HG03139 (cell line): Measurements from ENCODE around the gene PPIAL4G.
"Not testable (repeated sequence)": the region's sequence is repeated elsewhere in the genome, so short reads cannot be mapped to it uniquely, and the experiment has no call there.

ENCODE experiments used
- ATAC-seq: cut with Tn5 transposase; IDR thresholded peaks from one replicate; pipeline ENCODE4 v1.9.1; 2021; ENCODE audit not compliant: unreplicated experiment

PPIAL4G gene

DNA sequence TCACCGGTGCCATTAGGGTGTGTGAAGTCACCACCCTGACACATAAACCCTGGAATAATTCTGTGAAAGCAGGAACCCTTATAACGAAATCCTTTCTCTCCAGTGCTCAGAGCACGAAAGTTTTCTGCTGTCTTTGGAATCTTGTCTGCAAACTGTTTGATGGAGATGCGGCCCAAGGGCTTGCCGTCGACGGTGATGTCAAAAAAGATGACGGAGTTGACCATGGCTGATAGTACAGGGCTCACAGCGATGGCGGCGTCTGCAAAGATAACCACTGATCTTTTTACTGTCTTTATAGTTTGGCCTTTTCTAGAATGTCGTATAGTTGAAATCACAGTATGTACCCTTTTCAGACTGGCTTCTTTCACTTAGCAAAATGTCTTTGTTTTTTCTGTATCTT lies at the start of gene PPIAL4G:
PPIAL4G (minus strand) TSS at position 274 of the 400 bp plus-strand sequence; CDS start at position 224, 50 bp downstream.
- ATAC-seq = not testable (repeated sequence)

DNA sequence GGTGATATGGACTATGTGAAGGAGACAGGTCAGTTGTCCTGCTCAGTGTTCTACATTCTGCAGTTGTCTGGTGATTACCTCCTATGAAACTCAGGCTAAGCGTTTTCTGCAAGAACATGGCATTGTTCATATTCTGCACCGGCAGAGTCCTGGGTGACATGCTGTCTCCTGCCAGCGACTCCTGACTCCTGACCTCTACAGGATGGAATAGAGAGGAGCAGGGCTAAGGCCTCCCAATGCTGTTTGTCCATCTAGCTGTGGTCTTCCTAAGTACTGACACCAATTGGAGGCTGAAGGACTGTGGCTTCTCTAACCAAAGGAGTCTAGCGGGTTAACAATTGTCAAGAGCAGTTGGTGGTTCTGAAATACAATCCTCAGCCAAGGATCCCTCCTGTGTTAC lies 49.1 kb upstream of the PPIAL4G start:
- not testable (repeated sequence) for ATAC-seq

DNA sequence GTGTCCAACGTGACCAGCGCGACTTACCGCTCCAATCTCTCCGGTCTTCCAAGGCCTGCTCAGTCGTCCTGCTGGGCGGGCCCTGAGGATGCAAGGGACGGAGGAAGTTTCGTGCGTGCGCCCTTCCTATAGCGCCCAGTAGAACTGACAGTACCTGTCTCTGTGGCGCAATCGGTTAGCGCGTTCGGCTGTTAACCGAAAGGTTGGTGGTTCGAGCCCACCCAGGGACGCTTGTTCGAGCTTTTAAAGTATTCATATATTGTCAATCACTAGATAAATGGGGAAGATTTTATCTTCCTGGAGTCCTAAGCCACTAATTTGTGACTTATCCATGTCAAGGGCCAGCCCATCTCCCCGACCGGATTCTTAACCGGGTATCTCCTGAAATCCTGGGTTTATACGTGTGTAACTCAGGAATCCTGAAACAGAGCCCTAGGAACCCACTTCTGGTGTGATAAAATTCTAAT lies 46.0 kb upstream of the PPIAL4G start:
- ATAC-seq = not testable (repeated sequence)

DNA sequence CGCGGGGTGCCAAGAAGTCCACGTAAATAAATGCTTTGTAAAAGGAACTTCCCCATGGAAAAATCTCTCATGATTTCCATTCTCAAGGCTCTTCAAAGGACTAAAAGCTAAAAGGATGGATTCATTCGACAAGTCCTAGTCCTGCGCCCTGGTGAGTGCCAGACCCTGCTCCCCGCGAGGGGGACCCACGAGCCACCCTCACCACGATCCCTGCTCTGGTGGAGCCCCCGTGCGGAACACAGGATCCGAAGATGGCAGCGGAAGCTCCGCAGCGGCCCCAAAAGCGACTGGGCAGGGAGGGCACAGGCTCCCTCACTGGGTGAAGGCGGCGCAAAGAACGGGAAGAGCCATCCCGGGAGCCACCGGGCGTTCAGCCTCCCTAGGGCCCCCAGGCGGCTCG lies 45.5 kb upstream of the PPIAL4G start:
- not testable (repeated sequence) for ATAC-seq

DNA sequence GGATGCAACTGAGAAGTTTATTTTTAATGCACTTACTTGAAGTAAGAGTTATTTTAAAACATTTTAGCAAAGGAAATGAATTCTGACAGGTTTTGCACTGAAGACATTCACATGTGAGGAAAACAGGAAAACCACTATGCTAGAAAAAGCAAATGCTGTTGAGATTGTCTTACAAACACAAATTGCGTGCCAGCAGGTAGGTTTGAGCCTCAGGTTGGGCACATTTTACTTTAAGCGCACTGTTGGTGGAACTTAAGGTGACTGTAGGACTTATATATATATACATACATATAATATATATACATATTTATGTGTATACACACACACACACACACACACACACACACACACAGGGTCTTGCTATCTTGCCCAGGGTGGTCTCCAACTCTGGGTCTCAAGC lies 43.5 kb upstream of the PPIAL4G start:
- not testable (repeated sequence) for ATAC-seq

DNA sequence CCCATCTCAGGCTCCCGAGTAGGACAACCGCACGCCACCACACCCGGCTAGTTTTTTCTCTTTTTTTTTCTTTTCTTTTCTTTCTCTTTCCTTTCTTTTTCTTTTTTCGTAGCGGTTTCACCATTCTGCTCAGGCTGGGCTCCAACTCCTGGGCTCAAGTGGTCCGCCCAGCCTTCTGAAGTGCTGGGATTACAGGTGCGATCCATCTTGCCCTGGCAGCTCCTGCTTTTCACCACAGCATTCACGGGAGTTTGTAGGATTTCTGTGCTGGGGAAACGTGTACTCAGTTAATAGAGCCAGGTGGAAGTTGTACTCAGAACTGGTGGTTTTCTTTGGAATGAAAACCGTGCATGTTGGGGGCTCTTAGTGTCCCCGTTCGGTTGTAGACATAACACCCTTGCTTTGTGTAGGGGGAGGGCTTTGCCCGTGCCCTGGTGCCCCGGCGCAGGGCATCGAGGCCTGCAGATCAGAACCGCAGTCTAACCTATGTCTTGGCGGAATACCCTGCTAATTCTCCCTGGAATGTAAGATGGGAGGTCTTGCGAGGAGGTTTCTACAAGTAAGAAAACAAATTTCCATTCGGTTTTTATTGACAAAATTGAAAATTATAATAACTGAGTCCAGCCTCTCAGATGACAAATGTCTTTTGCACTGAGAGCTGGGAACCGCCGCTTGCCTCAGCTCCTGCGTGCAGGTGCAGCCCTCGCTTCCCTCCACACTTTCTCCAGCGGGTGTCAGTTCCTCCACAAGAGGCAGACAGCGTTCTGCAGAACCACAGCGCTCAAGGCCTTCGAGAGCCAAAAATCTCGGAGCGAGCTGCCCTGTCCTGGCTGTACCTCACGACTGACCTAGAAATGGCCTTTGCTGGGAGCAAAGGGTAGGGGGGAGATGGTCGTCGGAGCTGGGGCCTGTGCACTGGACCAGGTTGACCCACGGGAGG lies 40.4 kb upstream of the PPIAL4G start:
- ATAC-seq = peak; percentile 22

DNA sequence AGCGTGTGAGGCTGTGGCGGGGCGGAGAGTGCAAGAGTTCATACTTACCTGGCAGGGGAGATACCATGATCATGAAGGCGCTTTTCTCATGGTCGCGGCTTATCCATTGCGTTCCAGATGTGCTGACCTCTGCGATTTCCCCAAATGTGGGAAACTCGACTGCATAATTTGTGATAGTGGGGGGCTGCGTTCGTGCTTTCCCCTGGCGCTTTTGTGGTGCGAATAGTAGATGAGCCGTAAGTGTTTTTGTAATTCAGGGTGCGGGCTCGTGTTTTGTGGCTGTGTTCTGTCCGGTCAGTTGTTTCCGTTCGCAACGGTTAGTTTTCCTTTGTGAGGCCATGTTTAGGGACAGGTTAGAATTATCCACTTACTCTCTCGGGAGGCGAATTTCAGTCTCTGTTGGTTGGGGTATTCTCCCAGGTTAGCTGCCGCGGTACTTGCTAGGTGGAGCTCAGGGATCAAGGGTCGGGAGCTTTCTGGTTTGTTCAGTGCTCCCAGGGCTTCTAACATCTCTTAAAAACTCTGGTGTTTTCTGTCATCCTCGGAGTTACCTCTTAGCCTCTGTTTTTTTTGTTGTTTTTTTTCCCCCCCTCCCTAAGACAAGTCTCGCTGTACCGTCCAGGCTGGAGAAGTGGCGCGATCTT lies 39.6 kb upstream of the PPIAL4G start:
- ATAC-seq = peak; percentile 71

DNA sequence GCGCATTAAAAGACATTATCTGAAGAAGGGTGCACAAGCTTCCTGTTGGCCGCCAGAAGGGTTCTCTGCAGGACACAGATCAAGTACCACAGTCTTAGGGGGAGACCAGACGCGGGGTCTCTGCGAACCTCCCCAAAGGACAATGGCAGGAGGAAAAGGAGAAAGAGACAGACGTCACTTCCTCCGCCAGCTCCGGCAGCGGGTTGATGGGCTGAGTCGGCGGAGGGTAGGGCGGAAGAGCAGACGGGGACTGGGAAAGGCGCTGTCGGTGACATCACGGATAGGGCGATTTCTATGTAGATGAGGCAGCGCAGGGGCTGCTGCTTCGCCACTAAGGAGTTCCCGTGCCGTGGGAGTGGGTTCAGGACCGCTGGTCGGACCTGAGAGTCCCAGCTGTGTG lies 39.0 kb upstream of the PPIAL4G start:
- ATAC-seq = not testable (repeated sequence)

DNA sequence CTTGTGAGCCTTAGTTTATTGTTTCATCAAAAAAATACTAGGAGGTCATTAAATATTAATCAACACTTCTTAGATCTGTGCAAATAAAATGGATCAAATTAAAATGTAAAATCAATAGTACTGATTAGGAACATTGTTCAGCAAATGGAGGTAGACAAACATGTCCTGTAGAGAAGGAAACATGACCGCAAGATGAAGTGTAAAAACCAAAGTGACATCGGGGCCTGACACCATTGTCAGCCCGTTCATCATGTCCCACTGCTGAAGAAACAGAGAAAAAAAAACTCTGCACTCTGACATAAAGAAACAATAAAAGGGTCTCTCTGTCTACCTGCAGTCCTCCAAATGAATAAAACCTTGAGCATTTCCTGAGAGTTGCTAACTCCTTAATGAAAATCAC lies 31.2 kb upstream of the PPIAL4G start:
- not testable (repeated sequence) for ATAC-seq

DNA sequence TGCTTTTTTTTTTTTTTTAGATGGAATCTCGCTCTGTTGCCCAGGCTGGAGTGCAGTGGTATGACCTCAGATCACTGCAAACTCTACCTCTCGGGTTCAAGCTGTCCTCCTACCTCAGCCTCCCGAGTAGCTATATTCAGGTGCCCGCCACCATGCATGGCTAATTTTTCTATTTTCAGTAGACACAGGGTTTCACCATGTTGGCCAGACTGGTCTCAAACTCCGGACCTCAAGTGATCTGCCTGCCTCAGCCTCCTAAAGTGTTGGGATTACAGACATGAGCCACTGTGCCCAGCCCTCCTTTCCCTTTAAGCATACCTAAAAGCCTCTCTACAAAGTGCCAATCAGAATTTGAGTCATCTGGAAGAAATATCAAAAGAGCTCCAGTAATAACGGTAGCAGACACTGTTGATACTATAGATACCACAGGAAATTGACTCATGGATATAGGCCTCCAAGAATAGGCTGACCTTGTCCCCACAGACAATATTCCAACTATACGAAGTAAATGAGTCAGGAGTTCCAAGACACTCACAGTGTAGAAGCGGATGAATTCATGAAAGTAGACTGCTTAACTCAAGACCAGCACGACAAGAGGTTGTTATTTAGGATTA lies 29.6 kb upstream of the PPIAL4G start:
- ATAC-seq = not testable (repeated sequence)

DNA sequence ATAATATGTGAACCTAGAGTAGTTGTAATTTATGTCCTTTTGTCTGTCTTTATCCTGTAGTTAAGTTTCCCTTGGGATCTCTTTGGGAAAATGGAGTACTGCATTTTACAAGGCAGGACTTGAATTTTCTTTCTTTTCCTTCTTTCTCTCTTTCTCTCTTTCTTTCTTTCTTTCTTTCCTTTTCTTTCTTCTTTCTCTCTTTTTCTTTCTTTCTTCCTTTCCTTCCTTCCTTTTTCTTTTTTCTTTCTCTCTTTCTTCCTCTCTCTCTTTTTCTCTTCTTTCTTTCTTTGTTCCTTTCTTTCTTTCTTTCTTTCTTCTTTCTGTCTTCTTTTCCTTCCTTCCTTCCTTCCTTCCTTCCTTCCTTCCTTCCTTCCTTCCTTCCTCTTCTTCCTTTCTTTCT lies 10.8 kb upstream of the PPIAL4G start:
- not testable (repeated sequence) for ATAC-seq

DNA sequence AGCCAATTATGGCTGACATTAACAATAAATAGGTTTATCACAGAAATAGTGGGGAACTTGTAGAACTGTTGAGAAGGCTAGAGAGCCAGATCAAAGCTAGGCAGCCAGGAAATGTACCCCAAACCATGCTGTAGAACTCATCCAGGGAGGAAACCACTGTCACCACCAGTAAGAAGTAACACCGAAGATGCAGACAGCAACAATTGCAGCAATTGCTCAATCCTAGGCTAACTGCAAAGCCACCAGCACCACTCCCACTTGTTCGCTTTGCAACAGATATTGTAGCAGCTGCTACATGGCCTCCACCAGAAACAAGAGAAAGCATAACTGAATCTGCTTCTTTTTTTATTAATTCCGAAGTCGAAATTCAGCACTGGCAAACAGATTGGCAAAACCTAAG lies 2.0 kb downstream of the PPIAL4G start:
- ATAC-seq = not testable (repeated sequence)

DNA sequence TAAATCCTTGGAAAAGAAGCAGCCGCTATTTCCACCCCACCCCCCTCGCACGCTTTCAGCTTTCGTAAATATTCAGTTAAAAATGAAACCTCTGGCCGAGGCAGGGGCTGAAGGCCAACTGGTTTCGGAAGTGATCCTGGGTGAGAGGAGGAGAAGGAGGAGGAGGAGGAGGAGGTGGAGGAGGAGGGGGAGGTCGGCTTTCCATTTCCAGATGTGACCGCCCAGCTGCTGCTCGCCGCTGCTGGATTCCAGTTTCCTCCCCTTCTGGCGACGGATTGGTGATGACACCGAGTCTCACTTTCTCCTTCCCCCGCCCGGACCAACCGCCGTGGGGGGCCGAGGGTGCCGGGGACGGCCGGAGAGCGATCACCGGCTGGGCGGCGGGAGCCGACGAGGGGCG lies 23.4 kb downstream of the PPIAL4G start:
- ATAC-seq = not testable (repeated sequence)

DNA sequence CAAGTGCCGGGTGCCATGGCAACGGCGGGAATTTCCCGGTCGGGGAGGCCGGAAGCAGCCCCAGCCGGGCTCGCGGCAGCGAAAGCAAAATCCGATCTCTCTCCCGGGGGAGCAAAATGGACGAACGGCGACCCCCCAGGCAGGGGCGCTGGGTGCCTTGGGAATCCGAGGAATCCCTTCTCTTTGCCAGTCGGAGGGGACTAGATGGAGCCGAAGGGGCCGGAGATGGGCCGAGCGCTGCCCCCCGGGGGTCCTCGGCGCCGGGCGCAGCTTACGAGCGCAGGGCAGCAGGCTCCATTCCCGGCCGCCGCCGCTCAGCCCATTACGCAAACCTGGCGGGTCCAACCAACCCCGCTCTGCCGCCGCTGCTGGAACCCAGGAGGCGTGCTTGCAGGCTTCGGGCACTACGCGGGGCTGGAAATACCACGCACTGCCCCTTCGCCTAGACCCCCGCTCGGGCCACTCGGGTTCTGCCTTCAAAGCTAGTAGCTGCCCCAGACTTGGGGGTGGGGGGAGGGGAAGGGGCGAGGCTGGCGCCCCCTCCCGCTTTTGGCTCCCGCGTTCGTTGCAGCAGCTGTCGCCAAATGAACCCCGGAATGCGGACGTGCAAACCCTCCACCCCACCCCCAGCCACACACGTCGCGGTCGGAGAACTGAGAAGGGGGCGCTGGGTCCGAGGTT lies 24.1 kb downstream of the PPIAL4G start:
- ATAC-seq = not testable (repeated sequence)

DNA sequence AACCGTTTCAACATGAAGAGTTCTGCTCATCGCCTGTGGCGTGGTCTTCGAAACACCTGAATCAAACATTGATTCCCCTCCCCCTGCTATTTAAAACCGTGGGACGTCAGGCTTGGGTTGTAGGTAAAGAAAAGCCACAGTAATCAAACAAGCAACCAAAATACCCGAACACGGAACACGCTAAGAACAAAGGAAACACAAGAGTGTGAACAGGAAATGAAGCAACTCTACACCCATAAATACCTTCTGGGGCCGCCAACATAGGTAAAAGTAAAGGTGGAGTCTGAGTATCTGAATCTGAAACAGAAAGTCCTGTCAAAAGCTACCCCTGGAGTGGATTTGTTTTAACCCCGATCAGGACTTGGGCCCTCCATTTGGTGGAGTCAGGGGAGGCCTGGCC lies 24.7 kb downstream of the PPIAL4G start:
- ATAC-seq = not testable (repeated sequence)

DNA sequence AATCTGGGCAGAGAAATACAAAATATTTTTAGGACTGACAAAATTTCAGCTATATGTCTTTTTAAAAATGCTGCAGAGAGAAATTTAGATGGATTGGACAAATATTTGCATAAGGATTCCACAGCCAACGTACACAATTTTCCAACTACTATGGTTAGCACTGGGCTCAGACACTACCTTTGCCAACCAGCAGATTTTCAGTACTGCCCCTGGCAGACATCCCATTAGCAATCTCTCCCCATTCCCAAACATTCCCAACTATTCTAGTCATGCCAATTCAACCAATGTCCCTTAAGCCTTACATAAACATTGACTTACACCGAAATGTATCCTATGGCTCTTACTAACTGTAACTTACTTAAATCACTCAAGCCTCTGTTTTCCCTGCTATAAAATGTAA lies 30.3 kb downstream of the PPIAL4G start:
- ATAC-seq = not testable (repeated sequence)

DNA sequence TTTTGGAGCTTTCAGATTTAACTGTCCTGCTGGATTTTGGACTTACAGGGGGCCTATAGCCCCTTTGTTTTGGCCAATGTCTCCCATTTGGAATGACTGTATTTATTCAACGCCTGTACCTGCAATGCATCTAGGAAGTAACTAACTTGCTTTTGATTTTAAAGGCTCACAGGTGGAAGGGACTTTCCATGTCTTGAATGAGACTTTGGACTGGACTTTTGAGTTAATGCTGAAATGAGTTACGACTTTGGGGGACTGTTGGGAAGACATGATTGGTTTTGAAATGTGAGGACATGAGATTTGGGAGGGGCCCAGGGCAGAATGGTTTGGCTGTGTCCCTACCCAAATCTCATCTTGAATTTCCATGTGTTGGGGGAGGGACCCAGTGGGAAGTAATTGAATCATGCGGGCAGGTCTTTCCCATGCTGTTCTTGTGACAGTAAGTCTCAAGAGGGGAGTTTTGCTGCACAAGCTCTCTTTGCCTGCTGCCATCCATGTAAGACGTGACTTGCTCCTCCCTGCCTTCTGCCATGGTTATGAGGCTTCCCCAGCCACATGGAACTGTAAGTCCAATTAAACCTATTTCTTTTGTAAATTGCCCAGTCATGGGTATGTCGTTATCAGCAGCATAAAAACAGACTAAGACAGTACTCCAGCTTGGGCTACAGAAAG lies 43.3 kb downstream of the PPIAL4G start:
- not testable (repeated sequence) for ATAC-seq

DNA sequence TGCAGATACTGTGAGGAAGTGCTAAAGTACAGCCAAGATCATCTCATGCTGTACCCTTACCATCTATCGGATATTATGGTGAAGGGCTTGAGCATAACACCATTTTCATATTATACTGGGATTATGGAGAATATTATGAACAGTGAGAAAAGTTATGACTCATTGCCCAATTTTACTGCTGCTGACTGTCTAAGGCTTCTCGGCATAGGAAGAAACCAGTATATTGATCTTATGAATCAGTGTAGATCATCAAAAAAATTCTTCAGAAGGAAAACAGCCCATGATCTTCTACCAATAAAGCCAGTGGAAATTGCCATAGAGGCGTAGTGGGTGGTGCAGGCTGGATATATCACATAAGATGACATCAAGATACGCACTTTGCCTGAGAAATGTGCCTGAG lies 47.7 kb downstream of the PPIAL4G start:
- no peak for ATAC-seq

DNA sequence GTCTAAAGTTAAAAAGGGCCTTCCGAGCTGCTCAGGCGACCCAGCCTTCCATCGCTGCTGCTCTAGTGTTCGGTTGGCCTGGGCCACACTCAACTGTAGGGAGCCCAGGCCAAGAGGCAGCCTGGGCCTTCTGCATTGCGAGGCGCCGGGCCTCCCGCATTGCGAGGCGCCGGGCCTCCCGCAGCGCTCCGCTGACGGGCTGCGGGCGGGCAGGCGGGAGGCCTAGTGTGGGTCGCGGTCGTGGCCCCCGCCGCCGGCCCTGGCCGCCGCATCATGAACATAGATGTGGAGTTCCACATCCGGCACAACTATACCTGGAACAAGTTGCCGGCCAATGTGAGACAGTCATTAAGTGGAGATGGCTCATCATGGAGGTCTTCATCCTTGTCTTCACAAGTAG lies 48.3 kb downstream of the PPIAL4G start:
- ATAC-seq = no peak

DNA sequence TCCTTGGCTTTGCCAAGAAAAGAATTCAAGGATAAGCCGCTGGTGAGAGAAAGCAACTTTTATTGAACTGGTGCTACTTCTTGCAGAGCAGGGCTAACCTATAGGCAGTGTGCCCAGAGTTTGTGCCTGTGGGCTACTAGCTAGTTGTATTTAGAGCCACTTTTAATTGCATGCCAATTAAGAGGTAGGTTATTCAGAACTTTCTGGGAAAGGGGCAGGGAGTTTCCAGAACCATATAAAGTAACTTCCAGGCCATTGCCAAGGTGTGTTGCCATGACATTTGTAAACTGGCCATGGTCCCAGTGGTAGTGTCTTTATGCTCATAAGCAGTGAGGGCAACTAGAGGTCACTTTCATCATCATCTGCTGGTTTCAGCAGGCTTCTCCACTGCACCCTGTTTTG lies 50.2 kb downstream of the PPIAL4G start:
- ATAC-seq = not testable (repeated sequence)
